ENCODE results near the gene CEP19. TPM values are rescaled to one million over a fixed set of nuclear protein-coding genes. Genes with fewer than 3 reads are reported as not detected.
"Not testable (repeated sequence)": the region's sequence is repeated elsewhere in the genome, so short reads cannot be mapped to it uniquely, and the experiment has no call there.

CEP19 gene
- total RNA-seq: 1 to 10 TPM; 1.4 to 2.1 TPM
- total RNA-seq: 4.7 to 27.6 reads per million in 2 donors

DNA sequence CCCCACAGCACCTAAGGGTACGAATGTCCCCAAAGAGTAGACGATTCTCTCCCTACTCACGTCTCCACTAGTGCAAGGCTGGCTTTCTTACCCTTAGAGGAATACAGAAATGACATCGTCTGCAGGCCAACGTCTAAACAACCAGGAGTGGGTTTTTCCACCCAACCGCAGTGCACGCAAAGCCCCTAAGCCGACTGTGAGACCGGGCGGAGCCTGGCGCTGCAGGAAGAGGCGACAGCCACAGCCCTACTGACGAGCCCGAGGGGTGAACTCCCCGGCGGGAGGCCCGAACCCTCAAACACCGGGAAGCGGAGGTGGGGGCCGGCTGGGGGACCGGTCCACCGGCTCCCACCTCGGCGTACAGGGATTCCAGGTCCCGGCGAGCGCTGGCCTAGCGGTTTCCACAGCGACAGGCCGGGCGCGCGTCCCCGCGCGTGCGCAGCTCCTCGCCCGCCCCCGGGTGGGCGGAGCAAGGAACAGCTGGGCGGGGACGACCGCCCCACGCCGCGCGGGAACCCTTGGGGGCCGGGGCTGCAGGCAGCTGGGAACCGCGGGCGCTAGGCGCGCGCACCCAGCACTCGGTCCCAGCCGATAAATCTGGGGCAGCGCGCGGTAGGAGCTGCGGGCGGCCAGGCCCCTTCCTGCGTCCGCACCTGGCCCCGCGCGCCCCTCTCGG is at the start of gene CEP19, which contains the start of gene PIGX:
Gene CEP19 (minus strand): TSS at position 413 of the 676 bp plus-strand sequence. CDS start 3,593 bp downstream, outside the sequence.
Gene PIGX (plus strand): TSS at position 540 of the 676 bp plus-strand sequence.
- H3K36me3 Mint-ChIP-seq (ENCODE audit: low read depth): no peaks in the 10 kb centered on the region
- H3K4me3 Mint-ChIP-seq: peak within 1 kb of the TSS; percentile 95
- ATAC-seq: peak; percentile 89
- H3K27me3 Mint-ChIP-seq: no peaks in the 10 kb centered on the region
- peak within 1 kb of the TSS; percentile 100 for H3K27ac Mint-ChIP-seq
- DNase-seq: peak; percentile 85 to 93 (median 91)
- peaks cover 17% of the 10 kb centered on the region for H3K4me1 Mint-ChIP-seq
- no peaks in the 10 kb centered on the region for H3K9me3 ChIP-seq (ENCODE audit: control insufficient read depth, low read length, poor library complexity, severe bottlenecking)

GRCh38 chr3:196757876-196758739 is 46.1 kb upstream of the CEP19 start:
- ATAC-seq (peak; percentile 29), DNase-seq (no peak)
- peaks cover 9% of the 10 kb centered on the region for H3K9me3 ChIP-seq (ENCODE audit: control insufficient read depth, low read length, poor library complexity, severe bottlenecking)
- peaks cover 34% of the 10 kb centered on the region for H3K4me1 Mint-ChIP-seq
- H3K27me3 Mint-ChIP-seq: no peaks in the 10 kb centered on the region
- peak overlapping the region; percentile 3 for H3K4me3 Mint-ChIP-seq
- peak overlapping the region; percentile 51 for H3K27ac Mint-ChIP-seq
- H3K36me3 Mint-ChIP-seq (ENCODE audit: low read depth): peaks cover 11% of the 10 kb centered on the region

DNA sequence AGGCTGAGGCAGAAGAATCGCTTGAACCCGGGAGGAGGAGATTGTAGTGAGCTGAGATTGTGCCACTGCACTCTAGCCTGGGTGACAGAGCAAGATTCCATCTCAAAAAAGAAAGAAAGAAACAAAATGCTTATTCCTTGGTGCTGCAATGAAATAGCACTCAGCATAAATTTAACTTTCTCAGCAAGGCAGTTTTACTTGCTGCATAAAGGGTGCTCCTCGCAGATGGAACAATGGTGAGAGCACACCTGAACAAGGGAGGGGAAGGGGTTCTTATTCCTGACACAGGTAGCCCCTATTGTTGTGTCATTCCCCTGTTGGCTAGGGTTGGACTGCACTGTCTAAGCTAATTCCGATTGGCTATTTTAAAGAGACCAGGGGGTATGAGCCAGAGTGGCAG is 44.7 kb upstream of the CEP19 start:
- H3K36me3 Mint-ChIP-seq (ENCODE audit: low read depth): peaks cover 11% of the 10 kb centered on the region
- H3K4me1 Mint-ChIP-seq: peaks cover 33% of the 10 kb centered on the region
- H3K4me3 Mint-ChIP-seq: no peak overlapping the region
- ATAC-seq (no peak), DNase-seq (no peak)
- no peaks in the 10 kb centered on the region for H3K27me3 Mint-ChIP-seq
- peaks cover 9% of the 10 kb centered on the region for H3K9me3 ChIP-seq (ENCODE audit: control insufficient read depth, low read length, poor library complexity, severe bottlenecking)
- H3K27ac Mint-ChIP-seq: no peak overlapping the region

GRCh38 chr3:196754091-196754981 is 42.3 kb upstream of the CEP19 start:
- peak; percentile 15 for ATAC-seq
- H3K4me1 Mint-ChIP-seq: peaks cover 39% of the 10 kb centered on the region
- peak overlapping the region; percentile 46 for H3K4me3 Mint-ChIP-seq
- no peaks in the 10 kb centered on the region for H3K27me3 Mint-ChIP-seq
- H3K27ac Mint-ChIP-seq: peak overlapping the region; percentile 68
- DNase-seq: no peak
- peaks cover 9% of the 10 kb centered on the region for H3K9me3 ChIP-seq (ENCODE audit: control insufficient read depth, low read length, poor library complexity, severe bottlenecking)
- H3K36me3 Mint-ChIP-seq (ENCODE audit: low read depth): peaks cover 14% of the 10 kb centered on the region

DNA sequence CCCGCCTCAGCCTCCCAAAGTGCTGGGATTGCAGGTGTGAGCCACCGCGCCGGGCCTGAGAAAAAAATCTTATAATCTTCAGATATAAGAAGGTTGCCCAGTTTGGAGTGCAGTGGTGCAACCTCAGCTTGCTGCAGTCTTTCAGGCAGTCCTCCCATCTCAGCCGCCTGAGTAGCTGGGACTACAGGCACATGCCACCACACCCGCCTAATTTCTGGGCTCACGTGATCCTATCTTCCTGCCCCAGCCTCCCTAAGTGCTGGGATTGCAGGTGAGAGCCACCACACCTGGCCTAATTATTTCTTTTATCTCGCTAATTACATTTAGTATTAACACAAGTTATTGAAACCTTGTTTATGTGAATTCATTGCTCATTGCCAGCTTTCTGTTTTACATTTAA is 41.2 kb upstream of the CEP19 start:
- H3K27me3 Mint-ChIP-seq: no peaks in the 10 kb centered on the region
- H3K4me3 Mint-ChIP-seq: no peak overlapping the region
- peaks cover 9% of the 10 kb centered on the region for H3K9me3 ChIP-seq (ENCODE audit: control insufficient read depth, low read length, poor library complexity, severe bottlenecking)
- no peak for ATAC-seq
- peak overlapping the region; percentile 68 for H3K27ac Mint-ChIP-seq
- H3K4me1 Mint-ChIP-seq: peaks cover 47% of the 10 kb centered on the region
- H3K36me3 Mint-ChIP-seq (ENCODE audit: low read depth): peaks cover 16% of the 10 kb centered on the region
- DNase-seq: no peak

DNA sequence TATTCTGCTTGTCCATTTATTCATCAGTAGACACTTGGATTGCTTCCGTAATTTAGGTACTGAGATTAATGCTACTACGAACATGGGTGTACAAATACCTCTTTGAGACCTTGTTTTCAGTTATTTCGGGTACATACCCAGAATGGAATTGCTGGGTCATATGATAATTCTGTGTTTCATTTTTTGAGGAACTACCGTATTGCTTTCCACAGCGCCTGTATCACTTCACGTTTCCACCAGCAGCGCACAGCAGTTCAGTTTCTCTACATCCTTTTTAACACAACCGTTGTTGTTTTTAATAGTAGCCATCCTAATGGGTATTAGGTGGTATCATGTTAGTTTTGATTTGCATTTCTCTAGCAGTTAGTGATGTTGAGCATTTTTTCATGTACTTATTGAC is 37.1 kb upstream of the CEP19 start:
- Mint-ChIP-seq H3K36me3 (ENCODE audit: low read depth) (peaks cover 8% of the 10 kb centered on the region), H3K27me3 (no peaks in the 10 kb centered on the region), H3K4me3 (no peak overlapping the region), H3K4me1 (peaks cover 41% of the 10 kb centered on the region), H3K27ac (peak overlapping the region; percentile 0)
- DNase-seq: no peak
- no peak for ATAC-seq
- H3K9me3 ChIP-seq (ENCODE audit: control insufficient read depth, low read length, poor library complexity, severe bottlenecking): no peaks in the 10 kb centered on the region

GRCh38 chr3:196743569-196743968 is 31.5 kb upstream of the CEP19 start:
- not testable (repeated sequence) for H3K9me3 ChIP-seq (ENCODE audit: control insufficient read depth, low read length, poor library complexity, severe bottlenecking); DNase-seq; H3K27me3 Mint-ChIP-seq; H3K36me3 Mint-ChIP-seq (ENCODE audit: low read depth); ATAC-seq
- peak overlapping the region; percentile 73 for H3K4me3 Mint-ChIP-seq
- peaks cover 31% of the 10 kb centered on the region for H3K4me1 Mint-ChIP-seq
- peak overlapping the region; percentile 99 for H3K27ac Mint-ChIP-seq

GRCh38 chr3:196741249-196741889 is 29.3 kb upstream of the CEP19 start:
- no peak for DNase-seq
- H3K4me3 Mint-ChIP-seq: peak overlapping the region; percentile 99
- no peaks in the 10 kb centered on the region for H3K9me3 ChIP-seq (ENCODE audit: control insufficient read depth, low read length, poor library complexity, severe bottlenecking)
- peaks cover 28% of the 10 kb centered on the region for H3K4me1 Mint-ChIP-seq
- ATAC-seq: no peak
- H3K27me3 Mint-ChIP-seq: no peaks in the 10 kb centered on the region
- H3K27ac Mint-ChIP-seq: peak overlapping the region; percentile 99
- peaks cover 3% of the 10 kb centered on the region for H3K36me3 Mint-ChIP-seq (ENCODE audit: low read depth)

DNA sequence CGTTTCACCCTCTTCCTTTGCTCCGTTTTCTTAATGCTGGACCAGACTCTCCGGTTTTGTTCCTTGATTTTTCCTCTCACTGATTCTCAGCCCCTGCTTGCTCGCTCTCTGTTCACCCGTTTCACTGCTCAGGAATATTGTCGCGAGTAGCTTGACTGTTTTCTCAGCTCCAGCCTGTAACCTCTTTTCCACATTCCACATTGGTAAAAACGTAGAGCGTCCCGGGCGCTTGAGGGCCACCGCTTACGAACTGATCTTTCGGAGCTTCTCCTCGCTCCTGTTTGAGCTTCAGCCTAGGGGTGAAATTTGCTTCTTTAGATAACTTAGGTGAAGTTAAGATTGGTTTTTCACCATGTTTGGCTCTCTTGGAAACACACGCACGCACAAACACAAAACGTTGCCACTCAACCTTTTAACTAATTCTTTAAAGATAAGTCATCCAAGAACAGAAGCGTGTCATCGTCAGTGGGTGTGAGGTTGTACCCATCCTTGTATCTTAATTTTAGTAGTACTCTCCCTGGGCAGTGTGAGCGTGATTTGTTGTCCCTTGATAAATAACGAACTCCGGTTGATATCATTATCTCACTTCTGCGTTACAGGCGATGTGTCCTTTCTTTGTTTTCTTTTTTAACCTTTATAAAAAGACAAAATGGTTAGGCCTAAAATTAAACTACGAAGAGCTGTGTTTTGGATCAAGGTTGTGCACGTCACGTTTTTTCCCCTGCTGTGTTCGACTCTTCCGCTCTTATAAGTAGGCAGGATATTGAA is 28.6 kb upstream of the CEP19 start:
- Mint-ChIP-seq H3K4me3 (peak overlapping the region; percentile 99), H3K27ac (peak overlapping the region; percentile 99), H3K36me3 (ENCODE audit: low read depth) (peaks cover 3% of the 10 kb centered on the region), H3K4me1 (peaks cover 25% of the 10 kb centered on the region), H3K27me3 (no peaks in the 10 kb centered on the region)
- DNase-seq: peak in 1 of 3 donors; percentile 9
- ATAC-seq: peak; percentile 46
- H3K9me3 ChIP-seq (ENCODE audit: control insufficient read depth, low read length, poor library complexity, severe bottlenecking): no peaks in the 10 kb centered on the region

DNA sequence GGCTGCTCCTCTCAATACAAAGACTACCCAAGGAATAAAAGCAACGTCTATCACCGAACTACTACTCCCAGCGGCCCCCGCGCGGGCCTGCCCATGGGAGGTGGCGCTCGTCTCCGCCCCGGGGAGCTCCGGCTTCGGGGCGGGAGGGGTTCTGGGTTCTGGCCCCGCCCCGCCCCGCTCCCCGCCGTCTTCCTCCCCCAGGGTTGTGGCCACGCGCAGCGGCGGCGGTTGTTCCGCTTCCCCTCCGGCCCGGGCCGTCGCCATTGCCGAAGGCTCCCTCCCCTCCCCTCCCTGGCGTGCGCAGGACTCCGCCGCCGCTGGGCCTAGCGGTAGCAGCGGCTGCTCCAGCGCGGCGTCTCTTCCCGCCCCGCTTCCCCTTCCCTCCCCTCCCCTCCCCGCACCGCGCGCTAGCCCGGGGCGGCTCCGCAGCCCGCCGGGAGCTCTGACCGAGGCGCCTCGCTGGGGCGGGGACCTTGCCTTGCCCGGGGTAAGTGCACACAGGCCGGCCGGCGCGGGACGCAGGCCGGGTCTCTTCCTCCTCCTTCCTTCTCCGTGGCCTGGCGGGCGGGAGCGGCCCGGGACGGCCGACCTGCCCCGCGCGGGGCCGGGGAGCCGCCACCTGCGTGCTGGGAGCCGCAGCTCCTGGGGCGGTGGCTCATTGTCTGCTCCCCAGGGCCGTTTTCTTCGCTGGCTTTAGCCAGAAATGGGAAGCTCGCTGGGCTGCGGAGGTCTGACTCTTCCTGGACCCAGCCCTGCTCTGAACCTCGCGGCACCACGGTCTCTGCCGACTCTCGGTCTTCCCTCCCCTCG is 27.8 kb upstream of the CEP19 start, which contains the start of gene PAK2:
Gene PAK2 (plus strand): TSS at position 187 of the 810 bp plus-strand sequence. CDS start 42,790 bp downstream, outside the sequence.
- ATAC-seq (peak; percentile 89), DNase-seq (peak; percentile 87 to 93 (median 91))
- Mint-ChIP-seq H3K27ac (peak within 1 kb of the TSS; percentile 99), H3K27me3 (no peaks in the 10 kb centered on the region), H3K4me1 (peaks cover 25% of the 10 kb centered on the region), H3K36me3 (ENCODE audit: low read depth) (peaks cover 3% of the 10 kb centered on the region), H3K4me3 (peak within 1 kb of the TSS; percentile 99)
- H3K9me3 ChIP-seq (ENCODE audit: control insufficient read depth, low read length, poor library complexity, severe bottlenecking): no peaks in the 10 kb centered on the region

GRCh38 chr3:196737655-196738054 is 25.6 kb upstream of the CEP19 start:
- no peak overlapping the region for H3K4me3 Mint-ChIP-seq
- peak overlapping the region; percentile 64 for H3K27ac Mint-ChIP-seq
- no peak for ATAC-seq
- peaks cover 3% of the 10 kb centered on the region for H3K36me3 Mint-ChIP-seq (ENCODE audit: low read depth)
- no peaks in the 10 kb centered on the region for H3K27me3 Mint-ChIP-seq
- DNase-seq: no peak
- peaks cover 21% of the 10 kb centered on the region for H3K4me1 Mint-ChIP-seq
- H3K9me3 ChIP-seq (ENCODE audit: control insufficient read depth, low read length, poor library complexity, severe bottlenecking): no peaks in the 10 kb centered on the region

Data from T-helper 17 cell (primary cell).